ENCODE results near the gene SEPSECS.

- TF ChIP-seq, protein P1, sequence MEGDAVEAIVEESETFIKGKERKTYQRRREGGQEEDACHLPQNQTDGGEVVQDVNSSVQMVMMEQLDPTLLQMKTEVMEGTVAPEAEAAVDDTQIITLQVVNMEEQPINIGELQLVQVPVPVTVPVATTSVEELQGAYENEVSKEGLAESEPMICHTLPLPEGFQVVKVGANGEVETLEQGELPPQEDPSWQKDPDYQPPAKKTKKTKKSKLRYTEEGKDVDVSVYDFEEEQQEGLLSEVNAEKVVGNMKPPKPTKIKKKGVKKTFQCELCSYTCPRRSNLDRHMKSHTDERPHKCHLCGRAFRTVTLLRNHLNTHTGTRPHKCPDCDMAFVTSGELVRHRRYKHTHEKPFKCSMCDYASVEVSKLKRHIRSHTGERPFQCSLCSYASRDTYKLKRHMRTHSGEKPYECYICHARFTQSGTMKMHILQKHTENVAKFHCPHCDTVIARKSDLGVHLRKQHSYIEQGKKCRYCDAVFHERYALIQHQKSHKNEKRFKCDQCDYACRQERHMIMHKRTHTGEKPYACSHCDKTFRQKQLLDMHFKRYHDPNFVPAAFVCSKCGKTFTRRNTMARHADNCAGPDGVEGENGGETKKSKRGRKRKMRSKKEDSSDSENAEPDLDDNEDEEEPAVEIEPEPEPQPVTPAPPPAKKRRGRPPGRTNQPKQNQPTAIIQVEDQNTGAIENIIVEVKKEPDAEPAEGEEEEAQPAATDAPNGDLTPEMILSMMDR (IDR thresholded peaks at IDR 0.05): no peak
- no peak for TF ChIP-seq POLR2A (IDR thresholded peaks at IDR 0.05)
Observed at GRCh38 chr4:25131381-25131780, 28.9 kb downstream of the SEPSECS start.
